Measurements from ENCODE around the gene VLDLR.

DNA sequence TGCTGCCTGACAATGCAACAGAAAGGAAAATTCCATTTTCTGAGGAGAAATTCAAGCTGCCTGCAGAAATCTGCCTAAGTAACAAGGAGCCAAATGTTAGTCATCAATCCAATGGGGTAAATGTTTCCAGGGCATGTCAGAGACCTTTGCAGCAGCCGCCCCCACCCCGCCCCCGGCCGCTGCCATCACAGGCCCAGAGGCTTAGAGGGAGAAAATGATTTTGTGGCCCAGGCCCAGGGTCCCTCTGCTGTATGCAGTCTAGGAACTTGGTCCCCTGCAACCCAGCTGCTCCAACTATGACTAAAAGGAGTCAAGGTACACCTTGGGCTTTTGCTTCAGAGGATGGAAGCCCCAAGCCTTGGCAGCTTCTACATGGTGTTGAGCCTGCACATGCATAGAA, 45.0 kb downstream of the VLDLR start:
- TF ChIP-seq, protein P1, sequence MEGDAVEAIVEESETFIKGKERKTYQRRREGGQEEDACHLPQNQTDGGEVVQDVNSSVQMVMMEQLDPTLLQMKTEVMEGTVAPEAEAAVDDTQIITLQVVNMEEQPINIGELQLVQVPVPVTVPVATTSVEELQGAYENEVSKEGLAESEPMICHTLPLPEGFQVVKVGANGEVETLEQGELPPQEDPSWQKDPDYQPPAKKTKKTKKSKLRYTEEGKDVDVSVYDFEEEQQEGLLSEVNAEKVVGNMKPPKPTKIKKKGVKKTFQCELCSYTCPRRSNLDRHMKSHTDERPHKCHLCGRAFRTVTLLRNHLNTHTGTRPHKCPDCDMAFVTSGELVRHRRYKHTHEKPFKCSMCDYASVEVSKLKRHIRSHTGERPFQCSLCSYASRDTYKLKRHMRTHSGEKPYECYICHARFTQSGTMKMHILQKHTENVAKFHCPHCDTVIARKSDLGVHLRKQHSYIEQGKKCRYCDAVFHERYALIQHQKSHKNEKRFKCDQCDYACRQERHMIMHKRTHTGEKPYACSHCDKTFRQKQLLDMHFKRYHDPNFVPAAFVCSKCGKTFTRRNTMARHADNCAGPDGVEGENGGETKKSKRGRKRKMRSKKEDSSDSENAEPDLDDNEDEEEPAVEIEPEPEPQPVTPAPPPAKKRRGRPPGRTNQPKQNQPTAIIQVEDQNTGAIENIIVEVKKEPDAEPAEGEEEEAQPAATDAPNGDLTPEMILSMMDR (IDR thresholded peaks at IDR 0.05): no peak
- TF ChIP-seq POLR2A (IDR thresholded peaks at IDR 0.05): no peak

Measured in lower leg skin (tissue), 3 donors.